H1 (cell line): ENCODE measurements around the gene ALG14. TPM values are rescaled to one million over a fixed set of nuclear protein-coding genes. Genes with fewer than 3 reads are reported as not detected.

Experiments used
- CTCF ChIA-PET: fragments of 300-600 bp; sonication (Branson Sonifier 250); formaldehyde crosslinking; loops from one replicate; lab custom pipeline; 2021; ENCODE audit not compliant: partially characterized antibody; lab: Charles Lee
- POLR2A ChIA-PET: fragments of 300-600 bp; sonication (Branson Sonifier 250); formaldehyde crosslinking; loops from one replicate; lab custom pipeline; 2021; ENCODE audit warnings: inconsistent platforms; ENCODE audit not compliant: partially characterized antibody; lab: Charles Lee
- DNase-seq, 2 experiments: peaks; one replicate each; pipeline versions ENCODE4 v3.0.0 to v3.0.0-alpha.2; 2010 to 2022; ENCODE audit warnings: low spot score in 2 of 2, low read depth in 1 of 2, mixed read lengths in 1 of 2
- FAIRE-seq: peaks from 2 replicates; lab custom pipeline; 2011; peaks lifted over from hg19 to GRCh38; lab: Jason Lieb, UNC
- H2AFZ ChIP-seq: 2 replicates; pipeline ENCODE4 v1.8.1; 2012; ENCODE audit warnings: low read length, inconsistent platforms
- H2AK5ac ChIP-seq: 2 replicates; pipeline ENCODE4 v1.6.1; 2013; ENCODE audit warnings: low read depth, low read length
- H2BK120ac ChIP-seq: replicated peaks from 2 replicates; pipeline ENCODE3; 2013; ENCODE audit warnings: low read depth, low read length, inconsistent platforms
- H2BK12ac ChIP-seq: 2 replicates; pipeline ENCODE4 v1.6.1; 2013; ENCODE audit warnings: low read depth, low read length
- H2BK15ac ChIP-seq: 2 replicates; pipeline ENCODE4 v1.6.1; 2013; ENCODE audit warnings: low read length
- H2BK20ac ChIP-seq: 2 replicates; pipeline ENCODE4 v1.6.1; 2013; ENCODE audit warnings: low read length
- H2BK5ac ChIP-seq: 2 replicates; pipeline ENCODE4 v1.6.1; 2013; ENCODE audit warnings: low read depth, low read length
- H3K14ac ChIP-seq: 2 replicates; pipeline ENCODE4 v1.6.1; 2013; ENCODE audit warnings: inconsistent platforms; ENCODE audit not compliant: insufficient read length
- H3K18ac ChIP-seq: 2 replicates; pipeline ENCODE4 v1.6.1; 2013; ENCODE audit warnings: low read length; ENCODE audit errors: extremely low read depth
- H3K23ac ChIP-seq: 2 replicates; pipeline ENCODE4 v1.6.1; 2013; ENCODE audit warnings: inconsistent platforms; ENCODE audit not compliant: insufficient read length
- H3K23me2 ChIP-seq: 2 replicates; pipeline ENCODE4 v1.6.1; 2013; ENCODE audit warnings: low read depth, low read length
- H3K27ac ChIP-seq: 2 replicates; pipeline ENCODE4 v1.6.1; 2011; ENCODE audit warnings: low read depth, low read length, inconsistent platforms
- H3K27me3 ChIP-seq, 4 experiments: replicated peaks in 1 of 4; 1 replicate in 1 of 4; 2 replicates in 3 of 4; pipeline versions ENCODE4 v1.6.1 to v1.8.1; 2011 to 2013; ENCODE audit warnings: low read length in 3 of 4, mild to moderate bottlenecking in 3 of 4, inconsistent platforms in 2 of 4, mixed read lengths in 2 of 4, moderate library complexity in 1 of 4; ENCODE audit not compliant: control insufficient read depth in 3 of 4, insufficient read depth in 3 of 4; ENCODE audit errors: extremely low read depth in 1 of 4
- H3K36me3 ChIP-seq, 4 experiments: 2 replicates each; pipeline versions ENCODE4 v1.6.1 to v1.8.1; 2011 to 2013; ENCODE audit warnings: mild to moderate bottlenecking in 4 of 4, low read length in 3 of 4, moderate library complexity in 2 of 4, control low read depth in 1 of 4, inconsistent platforms in 1 of 4; ENCODE audit not compliant: insufficient read depth in 4 of 4, control insufficient read depth in 2 of 4
- H3K4ac ChIP-seq: replicated peaks from 2 replicates; pipeline ENCODE3; 2013; ENCODE audit warnings: low read length, low read depth, mixed read lengths, inconsistent platforms; ENCODE audit not compliant: insufficient read length
- H3K4me1 ChIP-seq, 4 experiments: replicated peaks in 1 of 4; 1 replicate in 1 of 4; 2 replicates in 3 of 4; pipeline versions ENCODE4 v1.6.1 to v1.8.1; 2011 to 2013; ENCODE audit warnings: low read length in 3 of 4, inconsistent platforms in 2 of 4, mixed read lengths in 1 of 4; ENCODE audit not compliant: insufficient read depth in 4 of 4, control insufficient read depth in 3 of 4
- H3K4me2 ChIP-seq, 2 experiments: 2 replicates each; pipeline versions ENCODE4 v1.6.1 to v1.8.1; 2011 to 2013; ENCODE audit warnings: low read depth in 2 of 2, low read length in 2 of 2, control low read depth in 1 of 2, inconsistent platforms in 1 of 2, mild to moderate bottlenecking in 1 of 2; ENCODE audit not compliant: insufficient read depth in 1 of 2
- H3K4me3 ChIP-seq, 4 experiments: fragments of 200-600, 300-600 bp in 1 of 4; sonication (generic), shearing (Covaris generic), sonication (Bioruptor Twin) in 1 of 4; 2 replicates each; pipeline versions ENCODE4 v1.5.1 to v1.8.1; 2011 to 2016; ENCODE audit warnings: low read length in 4 of 4, low read depth in 3 of 4, control low read depth in 2 of 4, inconsistent platforms in 2 of 4, mild to moderate bottlenecking in 2 of 4, mixed read lengths in 1 of 4, moderate library complexity in 1 of 4; ENCODE audit not compliant: insufficient read depth in 2 of 4; ENCODE audit errors: extremely low read depth in 1 of 4
- H3K56ac ChIP-seq: replicated peaks from 2 replicates; pipeline ENCODE3; 2013; ENCODE audit warnings: low read depth, mild to moderate bottlenecking, mixed read lengths, low read length, inconsistent platforms; ENCODE audit not compliant: insufficient read length
- H3K79me1 ChIP-seq: 2 replicates; pipeline ENCODE4 v1.6.1; 2013; ENCODE audit warnings: low read depth, low read length, control low read depth
- H3K79me2 ChIP-seq, 2 experiments: 2 replicates each; pipeline versions ENCODE4 v1.6.1 to v1.8.1; 2012 to 2013; ENCODE audit warnings: low read length in 2 of 2, mild to moderate bottlenecking in 2 of 2, inconsistent platforms in 1 of 2; ENCODE audit not compliant: insufficient read depth in 2 of 2, control insufficient read depth in 1 of 2
- H3K9ac ChIP-seq, 4 experiments: replicated peaks in 1 of 4; 1 replicate in 1 of 4; 2 replicates in 3 of 4; pipeline versions ENCODE4 v1.6.1 to v1.8.1; 2011 to 2013; ENCODE audit warnings: low read depth in 3 of 4, low read length in 3 of 4, control low read depth in 2 of 4, mild to moderate bottlenecking in 2 of 4, moderate library complexity in 2 of 4, inconsistent platforms in 1 of 4; ENCODE audit errors: extremely low read depth in 1 of 4
- H3K9me3 ChIP-seq, 2 experiments: 2 replicates each; pipeline versions ENCODE4 v1.6.1 to v1.8.1; 2012 to 2013; ENCODE audit warnings: mild to moderate bottlenecking in 2 of 2, moderate library complexity in 2 of 2, control low read depth in 1 of 2, inconsistent platforms in 1 of 2, low read depth in 1 of 2, low read length in 1 of 2, mixed read lengths in 1 of 2; ENCODE audit not compliant: insufficient read depth in 2 of 2
- H4K20me1 ChIP-seq, 2 experiments: replicated peaks in 1 of 2; 2 replicates each; pipeline versions ENCODE3 to v1.8.1; 2011 to 2013; ENCODE audit warnings: inconsistent platforms in 2 of 2, low read length in 2 of 2, mild to moderate bottlenecking in 1 of 2; ENCODE audit not compliant: insufficient read depth in 2 of 2, control insufficient read depth in 1 of 2
- H4K5ac ChIP-seq: 2 replicates; pipeline ENCODE4 v1.6.1; 2013; ENCODE audit warnings: low read length, low read depth, mixed read lengths, inconsistent platforms; ENCODE audit not compliant: insufficient read length
- H4K8ac ChIP-seq: 2 replicates; pipeline ENCODE4 v1.8.0; 2013; ENCODE audit warnings: mild to moderate bottlenecking, moderate library complexity, low read length, inconsistent platforms; ENCODE audit not compliant: insufficient read depth; ENCODE audit errors: extremely low read depth
- H4K91ac ChIP-seq: replicated peaks from 2 replicates; pipeline ENCODE3; 2013; ENCODE audit warnings: low read length, mixed read lengths, inconsistent platforms; ENCODE audit not compliant: insufficient read length
- MAFK ChIP-seq: IDR thresholded peaks from 2 replicates; pipeline ENCODE4 v1.6.1; 2012; ENCODE audit warnings: low read depth, mild to moderate bottlenecking, improper control_type of control experiment, low read length
- SIN3A ChIP-seq, 2 experiments: IDR thresholded peaks in 1 of 2; conservative IDR thresholded peaks in 1 of 2; 2 replicates each; pipeline ENCODE4 v1.6.1; 2011 to 2012; ENCODE audit warnings: low read length in 2 of 2, improper control_type of control experiment in 1 of 2, low read depth in 1 of 2, mild to moderate bottlenecking in 1 of 2
- SIRT6 ChIP-seq: IDR thresholded peaks from one replicate; pipeline ENCODE4 v1.7.1; 2012; ENCODE audit warnings: low read length, inconsistent platforms
- SRF ChIP-seq: IDR thresholded peaks from 2 replicates; pipeline ENCODE4 v1.6.1; 2011; ENCODE audit warnings: mild to moderate bottlenecking, low read depth, low read length, moderate library complexity
- TAF7 ChIP-seq: optimal IDR thresholded peaks from 2 replicates; pipeline ENCODE3; 2011; ENCODE audit warnings: low read depth, mild to moderate bottlenecking, inconsistent platforms, low read length, moderate library complexity, borderline replicate concordance
- WGBS, 2 experiments: shearing (Covaris generic) in 1 of 2; methylation state at CpG; one replicate each; pipeline versions ENCODE4 v1.1.6 to v1.1.7; 2013 to 2015; ENCODE audit warnings: low lambda C conversion rate in 2 of 2, mixed read lengths in 2 of 2, inconsistent platforms in 1 of 2, low coverage in 1 of 2, missing lambda C conversion rate in 1 of 2; ENCODE audit not compliant: insufficient replicate concordance in 2 of 2, insufficient coverage in 1 of 2, insufficient read length in 1 of 2; ENCODE audit errors: extremely low coverage in 1 of 2, missing lambda C conversion rate in 1 of 2; 5-methylcytosine and 5-hydroxymethylcytosine counted together
- polyA plus RNA-seq, 7 experiments: library from polyadenylated mRNA; depleted of rRNA in 3 of 7; stranded (reverse) in 5 of 7; unstranded in 2 of 7; fragments of >200 nt in 5 of 7; fragments of 200-250 nt in 2 of 7; gene quantifications; 1 replicate in 5 of 7; 2 replicates in 1 of 7; 4 replicates in 1 of 7; pipeline versions ENCODE4 v1.2.1 to v1.2.3, GENCODE V29; 2011 to 2013; ENCODE audit warnings: missing spikeins in 2 of 7, mixed read lengths in 2 of 7
- total RNA-seq: library from RNA; stranded (reverse); fragmentation: NEBNext Ultra II Directional; extraction: Animal tissue kit (Norgen Biotek cat#: 25700); gene quantifications from 2 replicates; pipeline ENCODE4 v1.2.1, GENCODE V29; 2021

Gene ALG14
- total and polyA plus RNA-seq, 2 of the 8 experiments (the other 6 are each of a cell fraction or from before 2014, with no cell fraction given): 0.95 to 1.3 TPM

DNA sequence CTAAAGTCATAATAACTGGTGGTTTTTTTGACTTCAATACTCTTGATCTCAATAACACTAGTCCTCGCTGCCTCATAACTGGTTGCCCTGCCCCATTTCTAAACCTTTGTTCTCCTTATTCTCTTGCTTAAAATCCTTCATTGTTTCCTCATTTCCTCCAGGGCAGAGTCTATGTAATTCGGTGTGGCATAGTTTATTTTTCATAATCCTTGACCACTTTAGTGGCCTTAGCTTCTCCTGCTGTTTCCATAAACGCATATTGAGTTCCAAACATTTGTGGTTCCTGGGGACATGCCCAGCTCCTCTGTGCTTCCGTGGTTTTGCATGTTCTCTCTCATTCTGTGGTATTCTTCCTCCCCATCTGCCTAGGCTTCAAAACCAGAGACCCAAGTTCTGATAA, 25.4 kb upstream of the ALG14 start:
- H3K27me3 ChIP-seq: no peaks in the 10 kb centered on the region; a peak in 1 of 7 replicates
- CTCF ChIA-PET: no interaction called here
- no peak overlapping the region for H4K8ac ChIP-seq
- no peak overlapping the region for H2AK5ac ChIP-seq
- H3K9me3 ChIP-seq: no peaks in the 10 kb centered on the region
- DNase-seq (no peak), FAIRE-seq (no peak)
- H2BK12ac ChIP-seq: no peak overlapping the region
- H2AFZ ChIP-seq: no peak overlapping the region
- H3K23me2 ChIP-seq: no peaks in the 10 kb centered on the region
- no peak overlapping the region for H4K5ac ChIP-seq
- H3K4me3 ChIP-seq: no peak overlapping the region
- no peak overlapping the region for H2BK20ac ChIP-seq
- no peak overlapping the region for H3K14ac ChIP-seq
- POLR2A ChIA-PET: no interaction called here
- no peak overlapping the region for H3K4me2 ChIP-seq
- WGBS, 2 experiments: 89% methylated on average over 4 of the region's 4 CpGs; no CpG with 5 or more reads in 1 of the 2 experiments
- no peak overlapping the region for H3K18ac ChIP-seq
- no peaks in the 10 kb centered on the region for H3K79me1 ChIP-seq
- no peak overlapping the region for H2BK5ac ChIP-seq
- no peak overlapping the region for H3K9ac ChIP-seq
- no peak overlapping the region for H2BK15ac ChIP-seq
- no peaks in the 10 kb centered on the region for H3K36me3 ChIP-seq
- no peak overlapping the region for H4K91ac ChIP-seq
- no peak overlapping the region for H3K56ac ChIP-seq
- TF ChIP-seq SRF: no peak
- no peak for TF ChIP-seq MAFK
- no peak for TF ChIP-seq SIN3A (conservative IDR thresholded peaks at IDR 0.05 in 1 of 2, IDR thresholded peaks at IDR 0.05 in 1 of 2; ENCODE audit: low read depth in 1 of 2, low read length in 2 of 2)
- no peak for TF ChIP-seq TAF7
- TF ChIP-seq SIRT6: no peak
- H3K27ac ChIP-seq: no peak overlapping the region
- no peaks in the 10 kb centered on the region for H3K4me1 ChIP-seq
- H3K4ac ChIP-seq: no peak overlapping the region
- H3K79me2 ChIP-seq: no peaks in the 10 kb centered on the region
- no peak overlapping the region for H2BK120ac ChIP-seq
- no peak overlapping the region for H3K23ac ChIP-seq
- H4K20me1 ChIP-seq: no peaks in the 10 kb centered on the region
